ENCODE data around the gene CEP170B.

DNA sequence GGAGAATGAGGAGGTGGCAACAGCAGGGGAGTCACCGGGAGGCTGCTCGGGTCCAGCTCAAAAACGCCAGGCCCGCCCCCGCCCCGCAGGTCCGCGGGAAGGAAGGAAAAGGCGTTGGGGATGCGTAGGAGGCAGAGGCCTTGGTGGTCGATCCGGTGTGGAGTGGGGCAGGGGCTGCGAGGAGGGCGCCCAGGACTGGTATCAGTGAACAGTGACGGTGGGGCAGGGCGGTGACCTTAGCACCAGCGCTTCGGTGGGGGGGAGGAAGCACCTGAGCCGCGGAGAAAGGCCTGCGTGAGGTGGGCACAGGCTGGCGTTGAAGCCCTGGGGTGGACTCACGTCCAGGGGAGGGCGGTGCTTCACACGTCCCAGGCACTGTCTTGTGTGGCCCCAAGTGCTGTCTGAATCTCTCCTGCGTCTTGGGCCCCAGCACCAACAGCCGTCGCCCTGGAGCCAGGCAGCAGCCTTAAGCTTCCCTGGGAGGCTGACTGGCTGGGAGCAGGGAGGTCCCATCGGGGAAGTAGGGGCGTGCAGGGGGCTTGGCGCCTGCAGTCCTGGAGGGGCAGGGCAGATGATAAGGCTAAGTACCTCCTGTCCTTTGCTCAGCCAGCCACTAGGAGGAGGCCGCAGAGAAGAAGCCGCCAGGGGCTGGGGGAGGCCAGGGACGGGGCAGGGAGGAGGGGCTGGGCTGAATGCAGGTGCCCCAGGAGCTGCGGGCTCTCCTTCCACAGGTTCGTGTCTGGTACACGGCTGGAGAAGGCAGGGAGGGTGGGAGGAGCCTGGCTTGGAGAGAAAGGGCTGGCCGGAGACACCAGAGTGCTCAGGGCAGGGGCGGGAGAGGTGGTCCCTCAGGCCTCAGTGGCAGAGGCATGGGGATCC is 37.7 kb upstream of the CEP170B start:
- TF ChIP-seq, protein P1, sequence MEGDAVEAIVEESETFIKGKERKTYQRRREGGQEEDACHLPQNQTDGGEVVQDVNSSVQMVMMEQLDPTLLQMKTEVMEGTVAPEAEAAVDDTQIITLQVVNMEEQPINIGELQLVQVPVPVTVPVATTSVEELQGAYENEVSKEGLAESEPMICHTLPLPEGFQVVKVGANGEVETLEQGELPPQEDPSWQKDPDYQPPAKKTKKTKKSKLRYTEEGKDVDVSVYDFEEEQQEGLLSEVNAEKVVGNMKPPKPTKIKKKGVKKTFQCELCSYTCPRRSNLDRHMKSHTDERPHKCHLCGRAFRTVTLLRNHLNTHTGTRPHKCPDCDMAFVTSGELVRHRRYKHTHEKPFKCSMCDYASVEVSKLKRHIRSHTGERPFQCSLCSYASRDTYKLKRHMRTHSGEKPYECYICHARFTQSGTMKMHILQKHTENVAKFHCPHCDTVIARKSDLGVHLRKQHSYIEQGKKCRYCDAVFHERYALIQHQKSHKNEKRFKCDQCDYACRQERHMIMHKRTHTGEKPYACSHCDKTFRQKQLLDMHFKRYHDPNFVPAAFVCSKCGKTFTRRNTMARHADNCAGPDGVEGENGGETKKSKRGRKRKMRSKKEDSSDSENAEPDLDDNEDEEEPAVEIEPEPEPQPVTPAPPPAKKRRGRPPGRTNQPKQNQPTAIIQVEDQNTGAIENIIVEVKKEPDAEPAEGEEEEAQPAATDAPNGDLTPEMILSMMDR (conservative IDR thresholded peaks at IDR 0.05 in 1 of 2, IDR thresholded peaks at IDR 0.05 in 1 of 2; ENCODE audit: low read depth in 1 of 2, low read length in 2 of 2), result peak; percentile 48 to 52
- TF ChIP-seq EZH2 (IDR thresholded peaks at IDR 0.05; ENCODE audit: low read length, missing control alignments), result no peak

All from fibroblast of lung (primary cell).